HepG2 (cell line): ENCODE measurements around the gene MTRF1. TPM values are rescaled to one million over a fixed set of nuclear protein-coding genes. Genes with fewer than 3 reads are reported as not detected.

ENCODE experiments used
- ATF3 ChIP-seq: sonication (generic); formaldehyde crosslinking; IDR thresholded peaks from 2 replicates; pipeline ENCODE4 v1.4.0; 2020; ENCODE audit warnings: missing genetic modification reagents
- FOXC1 ChIP-seq: sonication (generic); formaldehyde crosslinking; IDR thresholded peaks from 2 replicates; pipeline ENCODE4 v1.8.0; 2022; ENCODE audit warnings: mild to moderate bottlenecking, missing genetic modification reagents, borderline replicate concordance
- HNF4A ChIP-seq: sonication (generic); formaldehyde crosslinking; IDR thresholded peaks from 2 replicates; pipeline ENCODE4 v1.4.0; 2020; ENCODE audit warnings: missing genetic modification reagents
- HNRNPLL ChIP-seq: fragments of 200-400 bp; formaldehyde crosslinking; IDR thresholded peaks from 2 replicates; pipeline ENCODE4 v1.6.1; 2017; ENCODE audit warnings: mild to moderate bottlenecking, low read depth, low read length; ENCODE audit not compliant: poor library complexity, severe bottlenecking
- JUNB ChIP-seq: sonication (generic); formaldehyde crosslinking; IDR thresholded peaks from 2 replicates; pipeline ENCODE4 v1.8.0; 2022; ENCODE audit warnings: missing genetic modification reagents, mild to moderate bottlenecking, borderline replicate concordance
- KDM3A ChIP-seq: IDR thresholded peaks from 2 replicates; pipeline ENCODE4 v1.6.1; 2018; ENCODE audit warnings: low read depth, missing compliant biosample characterization
- LRRFIP1 ChIP-seq: sonication (generic); formaldehyde crosslinking; conservative IDR thresholded peaks from 2 replicates; pipeline ENCODE4 v1.4.0; 2020; ENCODE audit warnings: missing genetic modification reagents
- MBD4 ChIP-seq: IDR thresholded peaks from 2 replicates; pipeline ENCODE4 v1.6.1; 2012; ENCODE audit warnings: low read length, inconsistent platforms, borderline replicate concordance
- POLR2G ChIP-seq: fragments of 200-400 bp; formaldehyde crosslinking; IDR thresholded peaks from 2 replicates; pipeline ENCODE4 v1.6.1; 2018; ENCODE audit warnings: mild to moderate bottlenecking, low read depth, low read length, moderate library complexity
- REPIN1 ChIP-seq: sonication (generic); formaldehyde crosslinking; IDR thresholded peaks from 2 replicates; pipeline ENCODE4 v1.8.0; 2022; ENCODE audit warnings: missing genetic modification reagents, low read depth, mild to moderate bottlenecking, borderline replicate concordance
- TCF12 ChIP-seq, 2 experiments: fragments of 450-650 bp in 1 of 2; sonication (generic) in 1 of 2; formaldehyde crosslinking in 1 of 2; IDR thresholded peaks; 2 replicates each; pipeline versions ENCODE4 v1.6.1 to v1.8.0; 2017 to 2022; ENCODE audit warnings: antibody characterized with exemption in 1 of 2, mild to moderate bottlenecking in 1 of 2, missing genetic modification reagents in 1 of 2, moderate library complexity in 1 of 2
- USF2 ChIP-seq, 2 experiments: sonication (generic) in 1 of 2; formaldehyde crosslinking in 1 of 2; IDR thresholded peaks; 2 replicates each; pipeline versions ENCODE4 v1.5.1 to v1.6.1; 2011 to 2020; ENCODE audit warnings: borderline replicate concordance in 1 of 2, low read depth in 1 of 2, low read length in 1 of 2, mild to moderate bottlenecking in 1 of 2, missing genetic modification reagents in 1 of 2, moderate library complexity in 1 of 2
- XRCC5 ChIP-seq: fragments of 200-400 bp; formaldehyde crosslinking; optimal IDR thresholded peaks from 2 replicates; pipeline ENCODE3; 2017; ENCODE audit warnings: mild to moderate bottlenecking, low read length
- ZMYM3 ChIP-seq: sonication (generic); formaldehyde crosslinking; IDR thresholded peaks from 2 replicates; pipeline ENCODE4 v1.5.1; 2020; ENCODE audit warnings: mild to moderate bottlenecking, missing genetic modification reagents
- ZNF263 ChIP-seq: sonication (generic); formaldehyde crosslinking; IDR thresholded peaks from 2 replicates; pipeline ENCODE4 v1.4.0; 2020; ENCODE audit warnings: missing genetic modification reagents
- ZNF33B ChIP-seq: sonication (generic); formaldehyde crosslinking; IDR thresholded peaks from 2 replicates; pipeline ENCODE4 v1.5.1; 2020; ENCODE audit warnings: mild to moderate bottlenecking, missing genetic modification reagents
- ZNF567 ChIP-seq: sonication (generic); formaldehyde crosslinking; IDR thresholded peaks from 2 replicates; pipeline ENCODE4 v1.8.1; 2023; ENCODE audit warnings: mild to moderate bottlenecking, missing genetic modification reagents, borderline replicate concordance
- ZNF747 ChIP-seq: sonication (generic); formaldehyde crosslinking; IDR thresholded peaks from 2 replicates; pipeline ENCODE4 v1.8.1; 2023; ENCODE audit warnings: missing genetic modification reagents, mild to moderate bottlenecking, borderline replicate concordance
- polyA plus RNA-seq, 8 experiments: library from polyadenylated mRNA; depleted of rRNA in 3 of 8; stranded (reverse) in 7 of 8; unstranded in 1 of 8; fragments of >200 nt; fragmentation: Illumina TruSeq in 4 of 8; extraction: Trizol in 4 of 8; gene quantifications; 2 replicates each; pipeline versions ENCODE4 v1.2.1 to v1.2.3, GENCODE V29; 2011 to 2016; ENCODE audit warnings: low read depth in 4 of 8, missing spikeins in 1 of 8, mixed read lengths in 1 of 8; ENCODE audit not compliant: insufficient read depth in 1 of 8
- total RNA-seq, 5 experiments: library from RNA; depleted of rRNA; stranded (reverse); fragments of >200 nt; fragmentation: Illumina TruSeq; extraction: Trizol; gene quantifications; 2 replicates each; pipeline ENCODE4 v1.2.3, GENCODE V29; 2016; ENCODE audit warnings: low read depth in 1 of 5

The MTRF1 gene
- total and polyA plus RNA-seq, 2 of the 13 experiments (the other 11 are each of a cell fraction or from before 2014, with no cell fraction given): 21.6 to 27.2 TPM

GRCh38 chr13:41310963-41311405, 47.6 kb upstream of the MTRF1 start, which contains the start of gene NAA16 (continued):
- TF ChIP-seq ZNF747: peak; percentile 81; the same call in 1 of the 2 replicates
- TF ChIP-seq ZNF33B (CRISPR knock-in tag): no peak
- no peak; the same call in 1 of the 2 replicates for TF ChIP-seq ZNF567 (CRISPR knock-in tag)
- TF ChIP-seq ZMYM3 (CRISPR knock-in tag): peak; percentile 39; the same call in 1 of the 2 replicates
- no peak for TF ChIP-seq HNRNPLL
- TF ChIP-seq LRRFIP1: no peak
- no peak for TF ChIP-seq JUNB (CRISPR knock-in tag)
- TF ChIP-seq FOXC1 (CRISPR knock-in tag): no peak
- TF ChIP-seq MBD4: no peak
- TF ChIP-seq KDM3A (CRISPR knock-in tag): peak; percentile 73; the same call in 1 of the 2 replicates
- TF ChIP-seq POLR2G: peak; percentile 77; the same call in 1 of the 2 replicates
- no peak for TF ChIP-seq USF2 (IDR thresholded peaks at IDR 0.05; ENCODE audit: low read depth, low read length)
- no peak for TF ChIP-seq USF2 (CRISPR knock-in tag; IDR thresholded peaks at IDR 0.05; ENCODE audit: borderline replicate concordance)
- no peak for TF ChIP-seq HNF4A (CRISPR knock-in tag)
- TF ChIP-seq REPIN1 (CRISPR knock-in tag): 0 out of 2 replicates have a peak, but pooled peaks have one; percentile 51
- peak; percentile 33 for TF ChIP-seq XRCC5
- no peak for TF ChIP-seq TCF12 (IDR thresholded peaks at IDR 0.05)
- no peak for TF ChIP-seq TCF12 (CRISPR knock-in tag; IDR thresholded peaks at IDR 0.05)
- 0 out of 2 replicates have a peak, but pooled peaks have one; percentile 15 for TF ChIP-seq ZNF263 (CRISPR knock-in tag)
- TF ChIP-seq ATF3 (CRISPR knock-in tag): 0 out of 2 replicates have a peak, but pooled peaks have one; percentile 26
